ENCODE results near the gene KIAA0513.

Gene KIAA0513, protein sequence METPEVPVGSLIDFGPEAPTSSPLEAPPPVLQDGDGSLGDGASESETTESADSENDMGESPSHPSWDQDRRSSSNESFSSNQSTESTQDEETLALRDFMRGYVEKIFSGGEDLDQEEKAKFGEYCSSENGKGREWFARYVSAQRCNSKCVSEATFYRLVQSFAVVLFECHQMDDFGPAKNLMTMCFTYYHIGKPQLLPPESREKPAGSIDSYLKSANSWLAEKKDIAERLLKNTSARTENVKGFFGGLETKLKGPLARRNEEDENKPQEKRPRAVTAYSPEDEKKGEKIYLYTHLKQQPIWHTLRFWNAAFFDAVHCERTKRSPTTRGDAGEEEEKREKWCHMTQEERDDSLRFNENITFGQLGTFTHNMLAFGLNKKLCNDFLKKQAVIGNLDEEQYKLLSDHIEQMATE

DNA sequence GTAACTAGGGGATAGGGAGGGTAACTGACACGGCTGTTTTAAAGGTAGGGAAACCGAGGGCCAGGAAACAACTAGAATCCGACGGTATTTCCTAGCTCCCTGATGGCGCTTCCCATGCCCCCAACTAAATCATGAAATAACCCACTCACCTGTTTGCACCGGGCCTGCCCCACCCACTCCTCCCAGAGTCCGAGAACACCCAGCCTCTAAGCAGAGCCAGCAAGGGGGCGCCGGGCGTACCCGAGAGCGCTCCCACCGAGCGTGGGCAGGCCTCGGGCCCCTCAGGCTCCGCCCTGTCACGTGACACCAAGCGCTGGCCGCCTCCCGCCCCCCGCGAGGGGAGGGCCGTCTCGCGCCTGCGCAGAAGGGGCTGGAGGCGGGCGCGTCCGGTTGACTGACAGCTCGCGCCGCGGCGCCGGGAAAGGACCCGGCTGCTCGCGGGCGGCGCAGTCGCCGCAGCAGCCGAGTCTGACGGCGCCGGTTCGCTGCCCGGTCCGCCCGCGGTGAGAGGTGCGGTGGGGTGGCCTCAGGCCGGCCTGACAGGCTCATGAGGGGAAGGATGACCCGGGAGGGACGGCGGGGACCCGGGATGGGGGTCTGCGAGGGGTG is at the start of gene KIAA0513:
Gene KIAA0513, plus strand, starts transcription at position 447 of the 609 bp plus-strand sequence. CDS start 39,277 bp downstream, outside the sequence.
- peak; percentile 91 for DNase-seq

DNA sequence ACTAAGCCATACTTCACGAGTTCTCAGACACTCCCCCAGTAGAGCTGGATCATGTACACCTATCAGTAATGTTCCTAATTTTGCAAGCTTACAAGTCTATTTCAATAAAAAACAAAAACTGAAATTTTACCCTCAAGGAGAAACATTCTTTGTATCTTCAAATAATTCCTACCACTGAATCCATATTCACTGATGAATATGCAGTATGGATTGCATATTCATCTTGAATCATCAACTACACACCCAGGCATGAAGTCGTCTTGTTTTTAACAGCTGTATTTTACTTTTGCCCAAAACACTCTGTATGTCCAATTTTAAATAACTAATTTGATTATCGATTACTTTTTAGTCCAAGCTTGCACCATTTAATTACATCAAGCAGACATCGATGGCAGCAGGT is 48.1 kb upstream of the KIAA0513 start:
- no peak for DNase-seq

DNA sequence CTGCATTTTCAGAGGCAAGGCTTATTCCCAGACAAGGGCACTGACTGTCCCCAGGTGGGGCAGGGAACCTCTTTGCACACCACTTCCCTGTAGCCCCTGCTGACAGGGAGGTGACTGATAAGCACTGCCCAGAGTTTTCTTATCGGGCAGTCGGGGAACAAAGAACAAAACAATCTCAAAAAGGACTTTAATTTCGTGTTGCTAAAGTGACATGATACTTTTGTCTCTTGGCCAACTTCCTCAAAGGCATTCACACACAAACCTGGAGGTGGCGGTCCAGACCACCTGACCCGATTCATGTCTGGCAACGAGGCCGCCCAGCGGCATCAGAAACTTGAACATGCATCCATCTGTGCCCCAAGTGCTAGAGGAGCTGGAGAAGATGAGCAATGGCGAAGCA is 45.2 kb upstream of the KIAA0513 start:
- no peak for DNase-seq

DNA sequence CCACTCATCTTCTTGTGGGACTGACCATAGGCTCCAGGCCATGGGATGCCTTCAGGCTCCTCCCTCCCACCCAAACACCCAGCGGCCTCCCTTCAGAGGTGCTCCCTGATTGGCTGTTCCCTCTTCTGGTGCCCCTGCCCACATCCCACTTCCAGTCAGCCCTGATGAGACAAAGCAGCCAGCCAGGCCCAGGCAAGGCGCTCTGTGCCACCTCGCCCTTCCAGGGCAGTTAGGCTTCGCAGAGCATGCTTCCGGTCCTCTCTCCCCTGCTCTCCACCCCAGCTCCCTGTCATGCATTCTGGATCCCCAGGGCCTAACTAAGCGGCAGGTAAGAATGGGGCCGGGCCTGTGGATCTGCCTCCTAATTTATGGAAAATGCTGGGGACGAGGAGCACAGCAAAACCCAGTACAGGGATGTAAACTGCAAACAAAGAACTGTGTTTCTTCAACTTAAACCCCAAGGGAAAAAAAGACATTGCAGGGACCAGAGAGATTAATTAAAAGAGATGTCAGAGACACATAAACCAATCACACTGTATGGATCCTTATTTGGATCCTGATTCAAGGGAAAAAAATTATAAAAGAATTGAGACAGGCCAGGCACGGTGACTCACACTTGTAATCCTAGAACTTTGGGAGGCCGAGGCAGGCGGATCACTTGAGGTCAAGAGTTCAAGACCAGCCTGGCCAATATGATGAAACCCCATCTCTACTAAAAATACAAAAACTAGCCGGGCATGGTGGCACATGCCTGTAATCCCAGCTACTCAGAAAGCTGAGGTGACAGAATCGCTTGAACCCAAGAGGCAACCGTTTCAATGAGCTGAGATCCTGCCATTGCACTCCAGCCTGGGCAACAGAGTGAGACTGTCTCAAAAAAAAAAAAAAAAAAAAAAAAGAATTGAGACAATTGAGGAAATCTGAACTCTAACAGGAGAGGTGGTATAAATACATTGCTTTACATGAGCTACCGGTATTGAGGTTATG is 42.2 kb upstream of the KIAA0513 start:
- DNase-seq: no peak

DNA sequence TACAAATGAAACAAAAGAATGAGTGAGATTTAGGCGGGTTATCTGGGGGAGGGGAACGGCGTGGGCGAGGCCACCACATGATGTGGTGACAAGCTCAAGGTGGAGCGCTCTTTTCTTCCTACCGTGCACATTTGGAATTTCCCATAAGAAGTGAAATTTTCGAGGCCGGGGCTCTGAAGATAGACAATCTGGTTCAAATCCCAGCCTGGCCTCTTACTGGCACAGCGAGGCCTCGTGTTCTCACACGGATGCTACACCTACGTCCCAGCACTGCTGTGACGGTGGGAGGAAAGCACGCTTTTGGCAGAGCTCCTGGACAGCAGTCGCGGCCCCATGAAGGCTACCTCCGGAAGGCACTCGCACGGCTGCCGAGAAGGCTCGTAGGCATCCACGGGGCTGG is 41.5 kb upstream of the KIAA0513 start:
- no peak for DNase-seq

DNA sequence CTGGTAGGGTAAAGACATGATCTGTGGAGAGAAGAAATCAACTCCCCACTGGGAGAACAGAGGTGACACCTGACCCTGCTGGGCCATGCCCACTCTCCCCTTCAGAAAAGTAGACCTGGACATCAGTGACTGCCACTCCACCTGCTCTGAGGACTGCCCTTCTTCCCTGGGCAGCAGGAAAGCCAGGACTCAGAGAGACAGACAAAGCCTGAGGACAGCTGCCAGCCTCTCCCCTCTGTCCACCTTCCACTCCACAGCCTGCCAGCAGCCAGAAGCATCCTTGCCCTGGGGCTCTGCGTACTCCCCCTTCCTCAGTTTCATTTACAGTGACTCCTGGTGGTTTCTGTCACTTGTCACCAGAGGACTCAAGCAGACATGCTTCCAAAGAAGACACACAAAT is 40.7 kb upstream of the KIAA0513 start:
- no peak for DNase-seq

DNA sequence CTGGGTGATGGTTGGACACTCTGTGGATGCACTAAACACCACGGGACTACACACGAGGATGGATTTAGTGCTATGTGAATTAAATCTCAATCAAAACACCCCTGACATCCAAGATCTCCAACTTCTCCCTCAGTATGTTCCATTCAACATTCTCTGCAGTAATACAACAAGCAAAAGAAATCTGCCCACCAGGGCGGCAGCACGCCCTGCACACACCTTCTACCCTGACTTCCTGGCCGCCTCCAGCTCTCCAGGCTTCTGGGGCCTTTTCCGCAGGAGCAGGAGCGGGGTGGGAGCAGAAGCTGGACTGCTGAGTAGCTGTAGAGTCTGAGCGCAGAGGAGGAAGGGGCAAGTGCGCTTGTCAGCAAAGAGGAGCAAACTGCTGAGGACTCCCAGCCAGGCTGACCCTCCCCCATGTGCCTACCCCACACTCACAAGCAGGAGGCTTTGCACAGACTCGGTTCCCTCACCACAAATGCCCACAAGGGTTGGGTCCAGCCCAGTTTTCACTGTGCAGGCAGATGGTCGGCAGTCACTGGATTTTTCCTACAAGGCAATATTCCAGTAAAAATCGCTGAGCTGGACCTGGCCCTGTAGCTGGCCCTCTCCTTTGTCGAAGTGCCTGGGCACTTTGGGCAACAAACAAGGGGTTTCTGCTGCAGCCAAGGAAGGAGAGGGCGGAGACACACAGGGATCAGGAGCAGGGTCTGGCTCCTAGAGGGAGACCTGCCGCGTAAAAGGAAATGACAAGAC is 39.1 kb upstream of the KIAA0513 start:
- no peak for DNase-seq

DNA sequence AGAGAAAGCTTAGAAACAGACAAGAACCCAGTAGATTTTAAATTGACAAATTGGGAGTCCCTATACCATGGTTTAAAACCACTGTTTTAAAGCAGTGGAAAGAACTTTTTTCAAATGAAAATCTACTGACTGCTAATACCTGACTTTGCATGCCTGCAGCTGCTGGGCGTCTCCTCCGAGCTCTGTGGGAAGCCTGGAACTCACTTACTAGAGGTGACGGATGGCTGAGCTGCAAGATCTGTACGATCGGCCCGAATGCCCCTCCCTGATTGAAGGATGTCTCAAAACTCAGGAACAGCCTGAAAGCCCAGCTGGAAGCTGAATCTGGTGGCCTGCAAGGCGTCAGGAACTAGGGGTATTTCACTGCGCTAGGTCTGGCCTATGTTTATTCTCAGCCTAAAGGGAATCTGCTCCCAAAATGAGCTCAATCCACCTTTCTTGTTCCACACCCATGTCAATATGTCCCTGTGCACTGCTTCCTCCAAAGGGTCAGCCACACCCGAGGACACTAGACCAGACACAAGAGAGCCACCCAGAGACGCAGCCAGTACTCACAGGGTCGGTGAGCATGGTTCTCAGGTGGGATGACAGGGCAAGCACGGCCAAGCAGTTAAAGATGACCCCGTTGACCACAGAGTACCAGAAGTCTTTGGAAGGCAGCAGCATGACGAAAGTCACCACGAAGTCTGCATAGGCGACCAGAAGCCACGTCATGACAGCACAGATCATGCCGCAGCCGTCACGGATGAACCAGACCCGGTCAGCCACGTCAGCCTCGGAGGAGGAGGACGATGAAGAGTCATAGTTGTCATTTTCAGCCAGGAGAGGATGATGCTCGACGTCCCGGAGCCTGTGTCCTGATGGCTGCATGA is 37.6 kb upstream of the KIAA0513 start:
- no peak for DNase-seq

DNA sequence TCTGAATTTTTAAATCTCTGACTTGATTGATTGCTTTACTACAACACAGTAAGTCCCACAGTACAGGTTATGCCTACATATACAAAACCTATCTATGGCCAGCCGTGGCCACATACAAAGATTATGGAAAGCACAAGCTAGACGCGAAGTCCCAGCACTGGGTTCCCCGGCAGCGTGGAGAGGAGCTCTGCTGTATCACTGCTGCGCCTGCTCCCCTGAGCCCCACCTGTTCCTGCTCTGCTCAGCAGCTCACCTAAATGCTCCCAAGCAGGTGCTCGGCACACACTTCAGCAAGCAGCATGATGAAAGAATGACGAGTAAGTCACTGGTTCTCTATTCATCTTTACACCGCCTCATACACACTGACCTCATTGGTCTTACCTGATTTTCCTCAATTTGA is 36.8 kb upstream of the KIAA0513 start:
- DNase-seq: no peak

DNA sequence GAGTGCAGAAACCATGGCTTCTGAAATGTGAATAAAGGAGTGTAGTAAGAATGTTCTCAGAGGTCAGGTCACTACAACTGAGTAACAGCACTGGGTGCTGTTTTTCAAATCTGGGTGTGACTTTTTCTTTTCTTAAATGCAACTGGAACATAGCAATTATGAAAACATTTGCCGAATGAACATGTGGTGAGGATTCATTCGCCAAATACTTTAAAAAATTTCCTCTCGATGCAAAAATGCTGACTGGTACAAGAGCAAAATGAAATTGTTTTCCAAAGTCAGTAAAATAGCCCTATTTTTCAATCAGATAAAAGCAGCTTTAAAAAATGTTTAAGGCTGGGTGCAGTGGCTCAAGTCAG is 34.9 kb upstream of the KIAA0513 start:
- no peak for DNase-seq

DNA sequence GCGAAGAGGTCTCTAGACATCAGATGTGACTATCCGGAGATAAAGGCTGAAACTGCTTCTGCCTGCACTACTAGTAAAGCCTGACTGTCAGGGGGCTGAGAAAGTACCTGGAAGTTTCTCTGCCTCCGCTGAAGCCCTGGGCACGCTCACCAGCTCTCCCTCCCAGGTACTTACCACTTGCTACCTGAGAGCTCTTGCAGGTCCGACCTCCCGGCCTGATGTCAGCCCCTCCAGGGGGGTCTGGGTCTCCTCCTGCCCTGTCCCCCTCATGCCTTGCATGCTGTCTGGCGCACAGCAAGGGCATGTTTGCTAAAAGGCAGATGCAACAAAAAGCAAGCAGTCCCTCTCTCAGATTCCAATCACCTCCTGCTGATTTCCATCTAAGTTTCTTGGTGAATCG is 33.7 kb upstream of the KIAA0513 start:
- DNase-seq: no peak

DNA sequence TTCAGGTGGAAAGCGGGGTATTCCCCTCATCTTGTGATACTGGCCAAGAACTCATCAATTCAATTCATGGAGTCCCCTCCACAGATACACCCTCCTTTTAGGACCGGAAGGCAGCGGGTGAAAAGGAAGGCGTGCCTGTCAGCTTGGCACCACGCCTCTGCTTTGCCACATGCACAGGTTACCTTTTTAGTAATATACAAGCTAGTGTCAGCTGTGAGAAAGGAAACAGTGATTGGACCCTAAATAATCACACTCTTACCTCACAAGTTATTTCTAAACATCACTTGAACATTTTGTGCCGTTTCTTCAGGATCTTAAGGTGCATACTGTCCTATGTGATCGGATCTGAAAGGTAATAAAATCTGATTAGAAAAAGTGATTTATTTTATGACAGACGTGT is 31.9 kb upstream of the KIAA0513 start:
- DNase-seq: no peak

DNA sequence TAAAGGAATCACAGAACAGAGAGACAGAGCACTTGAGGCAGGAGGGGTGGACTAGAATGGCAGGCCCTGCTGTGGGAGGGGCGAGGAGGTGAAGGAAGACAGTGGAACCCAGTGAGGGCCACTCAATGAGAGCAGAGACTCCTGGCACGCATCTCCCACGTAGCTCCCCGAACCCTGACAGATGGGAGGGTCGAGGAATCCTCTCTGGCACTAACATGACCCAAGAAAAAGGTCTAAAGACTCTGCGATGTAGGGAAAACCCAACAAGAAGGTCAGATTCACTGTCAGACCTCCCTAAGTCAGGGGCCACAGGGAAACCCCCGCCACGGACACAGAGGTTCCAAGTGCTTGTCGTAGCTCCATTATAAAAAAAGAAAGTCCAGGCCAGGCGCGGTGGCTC is 31.2 kb upstream of the KIAA0513 start:
- DNase-seq: no peak

DNA sequence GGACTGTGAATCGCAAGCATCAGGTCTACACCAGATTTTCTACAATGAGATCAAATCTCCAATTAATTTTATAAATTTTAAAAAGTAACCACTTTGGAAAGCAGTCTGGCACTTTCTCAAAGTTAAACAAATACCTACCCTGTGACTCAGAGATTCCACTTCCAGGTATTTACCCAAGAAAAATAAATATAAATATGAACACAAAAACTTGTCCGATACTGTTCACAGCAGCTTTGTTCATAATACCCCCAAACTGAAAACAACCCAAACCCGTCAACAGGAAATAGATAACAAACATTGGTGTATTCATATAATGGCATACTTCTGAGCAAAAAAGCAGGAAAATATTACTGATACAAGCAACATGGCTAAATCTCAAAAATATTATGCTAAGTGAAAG is 28.4 kb upstream of the KIAA0513 start:
- DNase-seq: no peak

DNA sequence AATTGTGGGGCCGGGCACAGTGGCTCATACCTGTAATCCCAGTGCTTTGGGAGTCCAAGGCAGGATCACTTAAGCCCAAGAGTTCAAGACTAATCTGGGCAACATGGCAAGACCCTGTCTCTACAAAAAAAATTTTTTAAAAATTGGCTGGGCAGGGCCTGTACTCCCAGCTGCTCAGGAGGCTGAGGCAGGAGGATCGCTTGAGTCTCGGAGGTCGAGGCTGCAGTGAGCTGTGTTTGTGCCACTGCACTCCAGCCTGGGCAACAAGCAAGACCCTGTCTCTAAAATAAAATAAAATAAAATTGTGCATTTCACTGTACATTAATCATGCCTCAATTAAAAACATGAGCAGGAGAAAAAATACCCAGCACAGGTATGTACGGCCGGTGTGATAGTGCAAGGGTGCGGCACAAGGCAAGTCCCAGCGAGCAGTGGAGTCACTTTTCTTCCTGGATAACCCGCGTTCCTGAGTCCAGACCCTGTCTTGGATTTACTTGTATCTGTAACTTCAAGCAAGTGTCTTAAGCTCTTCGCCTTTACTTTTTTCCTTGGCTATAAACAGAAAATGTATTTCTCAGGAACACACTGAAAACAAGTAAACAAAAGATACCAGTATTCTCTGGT is 27.6 kb upstream of the KIAA0513 start:
- DNase-seq: no peak

DNA sequence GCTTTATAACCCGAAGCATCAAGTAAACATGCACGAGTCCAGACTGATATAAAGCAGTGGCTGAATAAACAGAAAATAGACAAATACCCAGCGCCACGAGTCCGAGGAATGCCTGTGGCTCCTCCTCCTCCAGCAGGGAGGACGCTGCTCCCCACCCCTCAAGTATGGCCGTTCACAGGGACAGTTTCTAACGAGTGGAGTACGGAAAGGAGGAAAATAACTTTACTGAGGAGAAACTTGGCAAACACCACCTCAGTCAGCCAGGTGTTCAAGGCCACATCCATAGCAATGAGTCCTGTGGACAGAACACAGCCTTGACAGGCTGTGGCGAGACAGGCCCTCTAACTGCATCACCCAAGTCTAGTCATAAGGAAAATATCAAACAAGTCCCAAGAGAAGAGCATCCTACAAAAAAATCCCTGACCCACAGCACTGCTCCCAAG is 25.5 kb upstream of the KIAA0513 start:
- DNase-seq: no peak

DNA sequence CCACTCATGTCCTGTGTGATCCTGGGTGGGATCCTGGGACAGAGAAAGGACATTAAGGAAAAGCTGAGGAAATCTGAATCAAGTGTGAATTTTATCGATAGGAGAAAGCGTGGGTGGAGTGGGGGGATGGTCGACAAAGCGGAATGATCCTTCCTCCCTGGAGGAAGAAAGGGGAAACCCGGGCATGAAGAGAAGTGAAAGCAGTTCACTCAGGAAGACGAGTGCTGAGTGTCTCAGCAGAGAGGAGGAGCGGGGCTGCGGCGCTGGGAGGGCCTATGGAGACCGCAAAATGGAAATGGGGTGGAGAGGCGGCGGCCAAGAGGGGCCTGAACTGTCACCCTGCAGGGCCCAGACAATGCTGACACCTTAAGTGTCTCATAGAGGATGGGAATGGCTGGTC is 25.0 kb upstream of the KIAA0513 start:
- no peak for DNase-seq

DNA sequence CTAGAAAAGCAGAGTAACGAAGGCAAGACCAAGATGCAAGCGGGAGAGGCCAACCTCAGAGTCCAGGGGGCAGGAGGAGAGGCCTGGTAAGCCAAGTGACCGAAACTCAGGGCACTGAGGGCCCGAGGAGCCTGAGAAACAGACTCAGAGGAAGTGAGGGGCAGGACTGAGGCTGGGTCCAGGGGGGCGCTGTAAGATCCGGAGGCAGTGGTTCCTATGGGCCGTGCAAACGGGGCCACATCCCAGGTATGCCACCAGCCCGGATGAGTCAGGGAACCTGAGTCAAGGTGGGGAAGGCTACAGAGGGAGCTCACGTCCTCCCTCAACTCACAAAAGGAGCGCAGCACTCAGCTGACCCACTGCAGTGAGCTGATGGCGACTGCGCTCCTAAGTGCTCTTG is 24.5 kb upstream of the KIAA0513 start:
- DNase-seq: no peak

DNA sequence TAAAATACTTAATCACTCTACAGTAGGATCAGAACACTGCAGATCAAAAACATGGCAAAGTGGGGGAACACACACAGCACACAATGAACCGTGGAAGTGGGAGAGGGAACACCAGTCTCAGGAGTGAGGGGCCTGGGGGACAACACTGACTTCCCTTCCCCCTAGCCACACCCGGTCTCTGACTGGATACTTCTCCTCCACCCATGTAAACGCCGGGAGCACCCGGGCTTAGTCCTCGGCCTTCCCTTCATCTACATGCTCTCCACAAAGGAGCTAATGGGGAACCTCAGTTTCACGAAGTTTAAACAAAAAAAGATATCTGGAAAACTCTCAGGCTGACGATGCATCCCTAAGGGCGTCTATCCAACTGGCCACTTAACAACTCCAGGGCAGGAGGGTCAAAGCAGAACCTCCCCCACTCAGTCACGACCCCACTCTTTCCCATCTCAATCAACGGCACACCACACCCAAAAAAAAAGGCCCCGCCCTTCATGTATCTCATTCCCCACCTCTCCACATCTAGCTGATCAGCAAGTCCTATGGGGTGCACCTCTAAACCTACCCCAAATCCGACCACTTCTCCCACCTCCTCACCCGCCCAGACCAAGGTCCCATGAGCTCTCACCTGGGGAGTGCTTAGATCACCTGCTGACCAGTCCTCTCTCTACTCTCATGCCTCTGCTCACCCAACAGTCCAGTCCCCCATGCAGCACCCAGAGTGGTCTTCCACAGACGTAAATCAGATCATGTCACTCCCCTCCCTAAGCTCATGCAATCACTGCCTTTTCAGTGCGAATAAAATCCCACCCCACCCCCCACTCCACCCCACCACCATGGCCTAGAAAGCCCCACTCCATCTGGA is 23.6 kb upstream of the KIAA0513 start:
- no peak for DNase-seq

DNA sequence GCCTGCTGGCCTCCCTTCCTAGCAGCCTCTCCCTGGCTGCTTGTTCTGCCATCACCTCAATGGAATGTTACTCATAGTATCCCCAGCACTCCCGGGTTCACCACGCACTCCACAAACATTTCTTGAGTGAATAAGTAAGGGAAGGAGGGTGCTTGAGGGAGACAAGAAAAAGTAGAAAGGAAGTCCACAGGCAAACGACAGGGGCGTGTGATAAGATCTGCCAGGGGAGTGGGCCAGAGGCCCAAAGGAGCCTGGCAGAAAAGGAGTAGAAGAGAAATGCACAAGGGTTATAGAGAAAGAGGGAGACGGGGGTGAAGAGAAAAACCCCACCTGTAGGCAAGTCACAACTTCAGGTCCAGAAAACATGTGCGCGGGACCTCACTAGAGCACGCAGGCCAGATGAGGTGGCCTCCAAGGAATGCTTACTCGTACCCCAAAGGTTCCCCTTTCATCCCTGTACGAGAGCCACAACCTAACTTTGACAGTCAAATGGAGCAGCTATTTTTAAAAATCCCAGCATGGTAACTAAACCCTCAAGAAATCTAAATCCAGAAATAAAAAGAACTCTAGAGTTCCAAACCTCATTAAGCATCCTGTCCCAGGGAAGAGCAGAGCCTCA is 22.9 kb upstream of the KIAA0513 start:
- DNase-seq: no peak

Measured in NCI-H1436 (cell line).